ENCODE results near the gene SEC22A.

- TF ChIP-seq FOXK2 (IDR thresholded peaks at IDR 0.05) = no peak
- TF ChIP-seq SUZ12 (IDR thresholded peaks at IDR 0.05) = no peak
- no peak for TF ChIP-seq BHLHE40 (IDR thresholded peaks at IDR 0.05; ENCODE audit: borderline replicate concordance)
- no peak for TF ChIP-seq ARNT (IDR thresholded peaks at IDR 0.05)
- TF ChIP-seq CTBP1 (IDR thresholded peaks at IDR 0.05; ENCODE audit: borderline replicate concordance) = no peak
- no peak for TF ChIP-seq FOXA1 (IDR thresholded peaks at IDR 0.05)
- no peak for TF ChIP-seq FOXM1 (IDR thresholded peaks at IDR 0.05; ENCODE audit: borderline replicate concordance)
- no peak for TF ChIP-seq NFRKB (IDR thresholded peaks at IDR 0.05)
- no peak for TF ChIP-seq ELF4 (IDR thresholded peaks at IDR 0.05)
- TF ChIP-seq TARDBP (IDR thresholded peaks at IDR 0.05) = no peak
Measured at GRCh38 chr3:123194552-123194951, 7.2 kb upstream of the SEC22A start.

All from HEK293T (cell line).